Inferior parietal cortex (tissue), 1 donor: Measurements from ENCODE around the gene LHX6.

Experiments used
- DNase-seq: peaks from one replicate; pipeline ENCODE4 v3.0.0-alpha.2; 2016; ENCODE audit errors: extremely low spot score

Gene LHX6

GRCh38 chr9:122234022-122234748 lies 5.4 kb upstream of the LHX6 start:
- no peak for DNase-seq

- no peak for DNase-seq
These were observed 4.1 kb upstream of the LHX6 start for GRCh38 chr9:122232796-122233306.

DNA sequence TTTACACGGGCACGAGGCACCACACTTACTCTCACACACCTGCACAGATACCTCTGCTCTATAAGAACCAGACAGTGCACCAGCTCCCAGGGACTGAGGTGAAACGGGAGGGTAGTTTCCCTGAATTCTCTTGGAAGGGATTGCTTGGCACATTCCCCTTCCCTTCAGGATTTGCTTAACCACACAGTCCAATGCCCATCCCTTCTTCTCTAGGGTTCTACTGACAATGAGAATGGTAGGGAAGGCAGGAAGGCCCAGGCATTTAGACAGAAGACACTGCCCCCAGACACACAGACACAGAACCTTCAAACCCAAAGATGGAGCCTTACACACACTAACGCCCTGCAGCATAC lies 704 bp upstream of the LHX6 start:
- no peak for DNase-seq

GRCh38 chr9:122228191-122228567 lies 578 bp downstream of the LHX6 start:
- no peak for DNase-seq

- DNase-seq: no peak
These were observed 1.2 kb downstream of the LHX6 start for GRCh38 chr9:122227575-122227900.

- no peak for DNase-seq
These were observed 1.8 kb downstream of the LHX6 start for GRCh38 chr9:122226758-122227574.

- DNase-seq: no peak
These were observed 2.5 kb downstream of the LHX6 start for GRCh38 chr9:122226142-122226757.

- no peak for DNase-seq
These were observed 3.2 kb downstream of the LHX6 start for GRCh38 chr9:122225312-122226141.

DNA sequence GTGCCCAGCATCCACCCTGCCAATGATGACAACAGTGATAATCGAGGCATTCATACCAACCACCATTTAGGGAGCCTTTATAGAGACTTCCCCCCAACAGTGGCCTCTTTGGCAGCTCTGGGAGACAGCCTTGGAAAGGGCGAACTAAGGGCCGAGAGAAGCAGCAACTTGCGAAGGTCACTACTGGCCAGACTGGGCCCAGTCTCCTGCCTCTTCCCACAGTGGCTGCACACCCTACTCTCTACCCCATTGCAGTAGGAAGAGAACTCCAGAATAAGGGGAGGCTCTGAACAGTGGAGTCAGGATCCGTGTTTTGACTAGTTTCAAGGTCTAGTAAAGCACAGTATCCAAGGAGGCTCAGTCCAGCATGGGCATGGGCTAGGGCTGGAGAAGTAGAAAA lies 5.3 kb downstream of the LHX6 start:
- DNase-seq: no peak

GRCh38 chr9:122222791-122223190 lies 6.0 kb downstream of the LHX6 start:
- no peak for DNase-seq

GRCh38 chr9:122221183-122221811 lies 7.5 kb downstream of the LHX6 start:
- no peak for DNase-seq

- no peak for DNase-seq
These were observed 8.0 kb downstream of the LHX6 start for GRCh38 chr9:122220673-122221182.

DNA sequence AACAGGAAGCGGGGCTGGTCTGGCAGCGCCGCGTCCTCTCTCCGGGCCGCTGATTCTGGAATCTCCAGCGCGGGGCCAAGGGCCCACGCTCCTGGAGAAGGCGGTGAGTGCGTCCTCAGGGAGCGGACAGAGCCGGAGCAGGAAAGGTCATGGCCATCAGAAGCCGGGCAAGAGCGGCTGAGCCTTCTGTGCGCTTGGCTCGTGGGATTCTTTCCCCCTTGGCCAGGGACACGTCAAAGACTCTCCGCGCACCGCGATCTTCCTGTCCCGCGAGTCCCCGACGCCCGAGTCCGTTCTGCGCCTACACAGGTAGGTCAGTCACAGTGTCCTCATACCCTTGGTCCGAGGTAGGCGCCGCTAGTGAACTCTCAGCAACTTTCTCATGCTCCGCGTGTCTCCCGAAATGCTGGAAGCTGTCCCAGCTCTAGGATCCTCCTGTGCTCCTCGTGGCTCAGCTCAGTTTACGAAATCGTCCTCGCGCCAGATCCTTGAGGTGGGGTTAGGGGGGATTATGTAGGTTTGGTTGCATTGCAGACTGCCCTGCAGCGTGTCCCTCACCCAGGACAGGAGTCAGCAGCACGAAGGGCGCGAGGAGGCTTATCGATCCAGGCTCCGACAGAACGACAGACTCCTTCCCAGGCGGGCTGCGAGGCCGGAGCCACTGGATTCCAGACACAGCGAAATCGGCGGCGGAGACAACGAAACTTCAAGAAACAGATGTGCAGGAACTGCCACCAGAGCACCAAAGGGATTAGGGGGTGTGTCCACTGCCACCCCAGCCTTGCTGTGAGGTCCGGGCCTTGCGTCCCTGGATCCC lies 8.7 kb downstream of the LHX6 start:
- DNase-seq: no peak

DNA sequence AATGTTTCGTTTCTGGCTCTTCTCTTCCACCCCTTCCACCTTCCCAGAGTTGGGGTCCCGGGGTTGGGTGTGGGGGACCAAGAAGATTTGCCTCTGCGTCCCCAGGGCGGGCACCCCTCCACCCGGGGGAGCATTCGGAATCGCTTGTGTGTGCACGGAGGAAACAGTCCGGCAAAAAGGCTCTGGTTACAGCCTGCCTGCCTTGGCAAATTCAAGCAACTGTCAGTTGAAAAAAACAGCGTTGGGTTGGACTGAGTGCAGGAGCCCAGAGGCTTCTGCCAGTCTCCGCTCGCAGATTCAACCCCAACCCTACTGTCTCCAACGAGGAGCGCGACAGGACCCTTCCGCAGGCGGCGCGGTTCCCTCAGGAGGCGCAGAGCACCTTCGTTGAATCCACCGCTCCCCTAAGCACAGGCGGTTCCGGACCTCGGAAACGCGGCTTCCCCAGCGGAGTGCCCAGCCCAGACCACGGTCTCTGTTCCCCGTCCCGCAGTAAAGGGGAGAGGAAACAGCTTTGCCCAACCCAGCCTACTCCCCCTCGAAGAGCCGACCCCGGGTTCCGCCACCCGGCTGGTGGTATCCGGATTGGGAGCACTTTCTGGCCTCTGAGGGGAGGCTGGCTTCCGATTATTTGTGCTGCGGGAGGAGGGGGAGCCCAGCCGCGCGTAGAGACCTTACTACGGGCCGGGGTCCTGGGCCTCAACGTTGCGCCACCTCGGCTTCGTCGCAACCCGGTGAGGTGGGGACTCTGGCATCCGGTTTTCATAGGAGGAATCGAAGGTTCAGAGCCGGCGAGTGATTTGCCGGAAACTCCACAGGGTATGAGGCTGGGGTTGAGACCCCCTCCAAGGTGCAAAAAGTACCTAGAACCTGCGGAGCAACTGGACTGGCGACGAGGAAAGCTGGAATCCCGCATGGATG lies 9.6 kb downstream of the LHX6 start:
- no peak for DNase-seq

DNA sequence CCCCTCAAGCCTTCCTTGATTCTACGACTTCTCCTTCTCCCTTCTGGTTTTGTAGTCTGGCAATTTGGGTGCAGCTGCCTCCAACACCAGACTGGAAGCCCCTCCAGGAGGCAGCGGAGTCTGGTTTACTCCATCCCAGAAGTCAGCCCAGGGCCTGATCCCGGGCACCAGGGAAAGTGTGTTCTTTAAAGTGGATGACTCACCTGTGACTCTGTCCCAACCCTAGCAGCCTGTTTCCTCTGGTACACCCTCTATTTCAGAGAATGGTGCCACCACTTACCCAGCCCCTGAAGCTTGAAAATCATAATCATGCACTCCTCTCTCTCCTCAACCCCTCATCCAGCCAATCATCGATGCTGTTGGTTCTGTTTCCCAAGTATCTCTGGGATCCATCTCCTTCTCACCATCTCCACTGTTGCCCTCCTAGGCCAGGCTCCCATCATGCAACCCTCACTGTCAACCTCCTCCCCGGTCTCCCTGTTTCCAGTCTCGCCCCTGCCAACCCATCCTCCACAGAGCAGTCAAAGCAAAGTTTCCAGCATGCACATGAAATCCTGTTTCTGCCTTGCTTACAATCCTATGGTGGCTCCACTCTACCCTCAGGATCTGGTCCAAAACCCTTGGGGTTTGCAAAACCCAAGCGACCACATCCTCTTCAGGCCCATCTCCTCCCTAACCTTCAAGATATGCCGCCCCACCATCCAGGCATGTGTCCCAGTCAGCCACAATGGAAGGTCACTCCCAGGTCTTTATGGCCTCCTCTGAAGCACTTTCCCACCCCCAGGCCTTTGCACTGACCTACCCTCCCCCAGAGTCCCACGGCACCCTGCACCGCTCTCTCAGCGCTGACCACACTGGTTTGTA lies 10.5 kb downstream of the LHX6 start:
- DNase-seq: no peak

GRCh38 chr9:122217640-122218039 lies 11.1 kb downstream of the LHX6 start:
- no peak for DNase-seq

GRCh38 chr9:122216798-122217418 lies 11.8 kb downstream of the LHX6 start:
- no peak for DNase-seq
